ENCODE results near the gene FOXP4. TPM values are rescaled to one million over a fixed set of nuclear protein-coding genes. Genes with fewer than 3 reads are reported as not detected.
"Not testable (repeated sequence)": the region's sequence is repeated elsewhere in the genome, so short reads cannot be mapped to it uniquely, and the experiment has no call there.

Gene FOXP4
- total and polyA plus RNA-seq, 10 donors, result 3.0 to 12.1 (median 6.5) TPM

- 82 to 91% (median 86%) methylated on average over 3 of the region's 3 CpGs for WGBS, 5 donors
- intact Hi-C loops (cut with DNase I; ENCODE audit: low total_unique reads), result no loop called here
- Histone ChIP-seq H3K9me3 (peaks cover 0 to 25% (median 16%) of the 10 kb centered on the region in 8 donors), H3K36me3 (no peaks in the 10 kb centered on the region), H3K4me1 (no peaks in the 10 kb centered on the region), H3K27me3 (replicated peaks in 1 of 7) (peaks cover 0 to 10% (median 0%) of the 10 kb centered on the region in 7 donors), H3K27ac (no peak overlapping the region), H3K4me3 (no peak overlapping the region)
- DNase-seq, result no peak
- TF ChIP-seq POLR2A (IDR thresholded peaks at IDR 0.05) (no peak), CTCF (IDR thresholded peaks at IDR 0.05 in 8 of 11, conservative IDR thresholded peaks at IDR 0.05 in 3 of 11) (no peak), POLR2AphosphoS5 (IDR thresholded peaks at IDR 0.05) (no peak)
Measured at GRCh38 chr6:41618598-41618997, 72.4 kb downstream of the FOXP4 start.

- H3K4me1 ChIP-seq; intact Hi-C loops (cut with DNase I; ENCODE audit: low total_unique reads); H3K4me3 ChIP-seq; H3K27ac ChIP-seq; DNase-seq; H3K36me3 ChIP-seq: not testable (repeated sequence)
- H3K27me3 ChIP-seq (replicated peaks in 1 of 7), result peaks cover 0 to 14% (median 0%) of the 10 kb centered on the region in 7 donors
- 73 to 92% (median 86%) methylated on average over 4 of the region's 4 CpGs for WGBS, 5 donors
- H3K9me3 ChIP-seq, result peaks cover 0 to 22% (median 16%) of the 10 kb centered on the region in 8 donors
Measured at GRCh38 chr6:41619193-41619592, 73.0 kb downstream of the FOXP4 start.

- TF ChIP-seq CTCF (IDR thresholded peaks at IDR 0.05 in 8 of 11, conservative IDR thresholded peaks at IDR 0.05 in 3 of 11) (no peak), POLR2AphosphoS5 (IDR thresholded peaks at IDR 0.05) (no peak), POLR2A (IDR thresholded peaks at IDR 0.05) (no peak)
- peaks cover 0 to 22% (median 16%) of the 10 kb centered on the region in 8 donors for H3K9me3 ChIP-seq
- H3K4me1 ChIP-seq, result peaks cover 0 to 6% (median 0%) of the 10 kb centered on the region in 6 donors
- no peak for DNase-seq
- no peak overlapping the region for H3K27ac ChIP-seq
- no peaks in the 10 kb centered on the region for H3K36me3 ChIP-seq
- peaks cover 0 to 19% (median 0%) of the 10 kb centered on the region in 7 donors for H3K27me3 ChIP-seq (replicated peaks in 1 of 7)
- H3K4me3 ChIP-seq, result no peak overlapping the region
- intact Hi-C loops (cut with DNase I; ENCODE audit: low total_unique reads), result no loop called here
Measured at GRCh38 chr6:41621367-41621766, 75.2 kb downstream of the FOXP4 start.

GRCh38 chr6:41621802-41622201, 75.6 kb downstream of the FOXP4 start:
- Histone ChIP-seq H3K36me3 (no peaks in the 10 kb centered on the region), H3K4me3 (no peak overlapping the region), H3K4me1 (peaks cover 0 to 6% (median 0%) of the 10 kb centered on the region in 6 donors), H3K27me3 (replicated peaks in 1 of 7) (peaks cover 0 to 19% (median 0%) of the 10 kb centered on the region in 7 donors), H3K27ac (no peak overlapping the region), H3K9me3 (peaks cover 0 to 22% (median 16%) of the 10 kb centered on the region in 8 donors)
- WGBS, 5 donors, result 57 to 77% (median 62%) methylated on average over 2 of the region's 2 CpGs
- intact Hi-C loops (cut with DNase I; ENCODE audit: low total_unique reads), result no loop called here
- DNase-seq, result no peak
- TF ChIP-seq CTCF (IDR thresholded peaks at IDR 0.05 in 8 of 11, conservative IDR thresholded peaks at IDR 0.05 in 3 of 11) (no peak), POLR2AphosphoS5 (IDR thresholded peaks at IDR 0.05) (no peak), POLR2A (IDR thresholded peaks at IDR 0.05) (no peak)

Measured in spleen (tissue), 11 donors.